Osteoblast (primary cell): ENCODE data around the gene HDDC3. TPM values are rescaled to one million over a fixed set of nuclear protein-coding genes. Genes with fewer than 3 reads are reported as not detected.

ENCODE experiments used
- DNase-seq: peaks from one replicate; pipeline ENCODE4 v3.0.0; 2011; ENCODE audit warnings: low spot score, mixed read lengths; ENCODE audit not compliant: insufficient read length; ENCODE audit errors: missing footprints
- H2AFZ ChIP-seq: 2 replicates; pipeline ENCODE4 v1.6.0; 2011; ENCODE audit warnings: mild to moderate bottlenecking, low read length
- H3K27ac ChIP-seq: 2 replicates; pipeline ENCODE4 v1.5.1; 2011; ENCODE audit warnings: mild to moderate bottlenecking, low read depth, low read length, moderate library complexity
- H3K27me3 ChIP-seq: 2 replicates; pipeline ENCODE4 v1.6.0; 2012; ENCODE audit warnings: mild to moderate bottlenecking, control low read depth, inconsistent platforms, low read length, moderate library complexity; ENCODE audit not compliant: insufficient read depth
- H3K36me3 ChIP-seq: 2 replicates; pipeline ENCODE4 v1.5.1; 2011; ENCODE audit warnings: mild to moderate bottlenecking, low read length, control low read depth, moderate library complexity; ENCODE audit not compliant: insufficient read depth
- H3K4me1 ChIP-seq: 2 replicates; pipeline ENCODE4 v1.5.1; 2011; ENCODE audit warnings: mild to moderate bottlenecking, low read length, control low read depth, moderate library complexity; ENCODE audit not compliant: insufficient read depth
- H3K4me2 ChIP-seq: 2 replicates; pipeline ENCODE4 v1.6.0; 2011; ENCODE audit warnings: mild to moderate bottlenecking, low read length; ENCODE audit not compliant: insufficient read depth
- H3K4me3 ChIP-seq: fragments of 200-600 bp; sonication (generic); 3 replicates; pipeline ENCODE4 v1.5.1; 2012; ENCODE audit warnings: mild to moderate bottlenecking, low read length, inconsistent platforms; ENCODE audit not compliant: insufficient read depth
- H3K79me2 ChIP-seq: 2 replicates; pipeline ENCODE4 v1.6.0; 2012; ENCODE audit warnings: mild to moderate bottlenecking, low read length, control low read depth, inconsistent platforms; ENCODE audit not compliant: insufficient read depth
- H3K9me3 ChIP-seq: 2 replicates; pipeline ENCODE4 v1.5.1; 2011; ENCODE audit warnings: low read depth, low read length, control low read depth
- H4K20me1 ChIP-seq: 2 replicates; pipeline ENCODE4 v1.6.0; 2012; ENCODE audit warnings: mild to moderate bottlenecking, low read length, control low read depth; ENCODE audit not compliant: insufficient read depth
- CTCF ChIP-seq: IDR thresholded peaks from 2 replicates; pipeline ENCODE4 v1.5.1; 2011; ENCODE audit warnings: mild to moderate bottlenecking, low read depth, low read length, moderate library complexity; ENCODE audit errors: extremely low read depth
- total RNA-seq: library from RNA; depleted of rRNA; stranded (reverse); fragments of >200 nt; gene quantifications from 2 replicates; pipeline ENCODE4 v1.2.3, GENCODE V29; 2012

HDDC3 gene
- total RNA-seq, 1 donor = 11.6 TPM

- DNase-seq = no peak
- Histone ChIP-seq H3K4me3 (no peak overlapping the region), H3K36me3 (peaks cover 50% of the 10 kb centered on the region), H4K20me1 (no peaks in the 10 kb centered on the region), H2AFZ (no peak overlapping the region), H3K27me3 (no peaks in the 10 kb centered on the region), H3K9me3 (no peaks in the 10 kb centered on the region), H3K79me2 (no peaks in the 10 kb centered on the region), H3K27ac (no peak overlapping the region), H3K4me2 (no peak overlapping the region), H3K4me1 (no peaks in the 10 kb centered on the region)
- TF ChIP-seq CTCF = no peak
Observed at GRCh38 chr15:90892498-90893174, 39.7 kb downstream of the HDDC3 start.

GRCh38 chr15:90892023-90892422, 40.3 kb downstream of the HDDC3 start:
- no peak overlapping the region for H3K4me3 ChIP-seq
- H3K9me3 ChIP-seq = no peaks in the 10 kb centered on the region
- H3K4me1 ChIP-seq = no peaks in the 10 kb centered on the region
- no peak for TF ChIP-seq CTCF
- H3K79me2 ChIP-seq = no peaks in the 10 kb centered on the region
- no peaks in the 10 kb centered on the region for H4K20me1 ChIP-seq
- H3K4me2 ChIP-seq = no peak overlapping the region
- no peak for DNase-seq
- H3K27me3 ChIP-seq = no peaks in the 10 kb centered on the region
- peaks cover 54% of the 10 kb centered on the region for H3K36me3 ChIP-seq
- no peak overlapping the region for H3K27ac ChIP-seq
- no peak overlapping the region for H2AFZ ChIP-seq

GRCh38 chr15:90891346-90891949, 40.9 kb downstream of the HDDC3 start:
- no peaks in the 10 kb centered on the region for H3K27me3 ChIP-seq

More at GRCh38 chr15:90891346-90891949, 40.9 kb downstream of the HDDC3 start:
- H3K9me3 ChIP-seq = no peaks in the 10 kb centered on the region
- H3K36me3 ChIP-seq = peaks cover 54% of the 10 kb centered on the region
- DNase-seq = no peak
- peaks cover under 1% of the 10 kb centered on the region for H3K4me1 ChIP-seq
- no peak overlapping the region for H2AFZ ChIP-seq
- no peak overlapping the region for H3K4me3 ChIP-seq
- H3K79me2 ChIP-seq = peaks cover 4% of the 10 kb centered on the region
- H3K27ac ChIP-seq = no peak overlapping the region
- no peak for TF ChIP-seq CTCF
- no peak overlapping the region for H3K4me2 ChIP-seq
- peaks cover 2% of the 10 kb centered on the region for H4K20me1 ChIP-seq
